Colonic mucosa (tissue), 4 donors: Measurements from ENCODE around the gene PNISR. TPM values are rescaled to one million over a fixed set of nuclear protein-coding genes. Genes with fewer than 3 reads are reported as not detected.

Experiments
- DNase-seq: peaks from one replicate; pipeline ENCODE4 v3.0.0-alpha.2; 2020
- H3K27ac ChIP-seq: fragments of 200-600 bp; one replicate; pipeline ENCODE4 v1.8.0; 2021
- H3K27me3 ChIP-seq: fragments of 200-600 bp; one replicate; pipeline ENCODE4 v1.8.0; 2021
- H3K36me3 ChIP-seq: fragments of 200-600 bp; one replicate; pipeline ENCODE4 v1.8.0; 2021
- H3K4me1 ChIP-seq: fragments of 200-600 bp; one replicate; pipeline ENCODE4 v1.8.0; 2021; ENCODE audit warnings: mild to moderate bottlenecking
- H3K4me3 ChIP-seq: fragments of 200-600 bp; one replicate; pipeline ENCODE4 v1.8.0; 2021
- H3K9ac ChIP-seq, 2 donors: one replicate each; pipeline ENCODE4 v1.7.0; 2013; ENCODE audit warnings: control low read depth in 2 of 2, low read depth in 2 of 2, low read length in 2 of 2
- H3K9me3 ChIP-seq: fragments of 200-600 bp; one replicate; pipeline ENCODE4 v1.8.0; 2021
- CTCF ChIP-seq: fragments of 200-600 bp; IDR thresholded peaks from one replicate; pipeline ENCODE4 v1.8.0; 2022; ENCODE audit warnings: antibody characterized with exemption, mild to moderate bottlenecking
- intact Hi-C: fragments of 100-400 bp; cut with DNase I; formaldehyde crosslinking; loops from one replicate; pipeline ENCODE4 v1.14.1; 2022
- total RNA-seq, 2 donors: library from RNA; stranded (reverse); fragmentation: NEBNext Ultra II Directional in 1 of 2; extraction: Animal tissue kit (Norgen Biotek cat#: 25700) in 1 of 2; gene quantifications; one replicate each; pipeline ENCODE4 v1.2.1, GENCODE V29; 2021
- donor health status: healthy.
- donor health status: DM: no; HTN: no; CAD: no.
- donor health status: DM: no; HTN: no; CAD: no.

PNISR gene
- total RNA-seq, 2 donors from 2014 or later: 58.5 to 61.4 TPM

GRCh38 chr6:99349171-99350141 lies 75.7 kb downstream of the PNISR start, which contains the start of gene FAXC:
Gene FAXC (minus strand): TSS chr6:99349674. CDS start chr6:99349372, 302 bp downstream.
- peak; percentile 47 for DNase-seq

GRCh38 chr6:99348288-99349170 lies 76.6 kb downstream of the PNISR start:
- no peak for DNase-seq
- intact Hi-C loops: no loop called here
- Histone ChIP-seq H3K27me3 (peaks cover 7% of the 10 kb centered on the region), H3K27ac (no peak overlapping the region), H3K4me1 (peaks cover 4% of the 10 kb centered on the region), H3K4me3 (peak overlapping the region; percentile 71), H3K9me3 (no peaks in the 10 kb centered on the region), H3K9ac (no peak overlapping the region), H3K36me3 (no peaks in the 10 kb centered on the region)
- TF ChIP-seq CTCF: no peak

More at GRCh38 chr6:99349171-99350141, 75.7 kb downstream of the PNISR start, which contains the start of gene FAXC:
- H3K36me3 ChIP-seq: no peaks in the 10 kb centered on the region
- peak within 1 kb of the TSS; percentile 71 for H3K4me3 ChIP-seq
- peaks cover 7% of the 10 kb centered on the region for H3K27me3 ChIP-seq
- peak within 1 kb of the TSS in 1 of 2 donors; percentile 43 for H3K9ac ChIP-seq
- intact Hi-C loops: no loop called here
- H3K27ac ChIP-seq: peak within 1 kb of the TSS; percentile 33
- peak; percentile 16 for TF ChIP-seq CTCF
- H3K9me3 ChIP-seq: no peaks in the 10 kb centered on the region
- peaks cover 4% of the 10 kb centered on the region for H3K4me1 ChIP-seq

Other genes with a start within 250 kb of the PNISR start
- 1 to 10 TPM in 1 of 2 donors, under 1 TPM in 1; 0.44 to 4.9 TPM for gene FAXC, start 75.6 kb downstream of the PNISR start, total RNA-seq
- 10 to 100 TPM in 1 of 2 donors, 1 to 10 TPM in 1; 8.5 to 15.9 TPM for gene COQ3, start 31.1 kb downstream of the PNISR start, total RNA-seq
- 10 to 100 TPM; 11.0 to 16.0 TPM for gene USP45, start 90.1 kb upstream of the PNISR start, total RNA-seq
- gene CCNC, start 143.4 kb upstream of the PNISR start, total RNA-seq: 10 to 100 TPM; 41.1 to 50.7 TPM
- not detected for gene PRDM13, start 181.5 kb upstream of the PNISR start, total RNA-seq